WI38 (cell line): Measurements from ENCODE around the gene CPM.

Experiments
- H3K4me3 ChIP-seq: 2 replicates; pipeline ENCODE4 v1.5.1; 2011; ENCODE audit warnings: low read depth, mild to moderate bottlenecking, control low read depth, low read length
- CTCF ChIP-seq: IDR thresholded peaks from 2 replicates; pipeline ENCODE4 v1.5.1; 2012; ENCODE audit warnings: low read depth, mild to moderate bottlenecking, control low read depth, low read length

Gene CPM

DNA sequence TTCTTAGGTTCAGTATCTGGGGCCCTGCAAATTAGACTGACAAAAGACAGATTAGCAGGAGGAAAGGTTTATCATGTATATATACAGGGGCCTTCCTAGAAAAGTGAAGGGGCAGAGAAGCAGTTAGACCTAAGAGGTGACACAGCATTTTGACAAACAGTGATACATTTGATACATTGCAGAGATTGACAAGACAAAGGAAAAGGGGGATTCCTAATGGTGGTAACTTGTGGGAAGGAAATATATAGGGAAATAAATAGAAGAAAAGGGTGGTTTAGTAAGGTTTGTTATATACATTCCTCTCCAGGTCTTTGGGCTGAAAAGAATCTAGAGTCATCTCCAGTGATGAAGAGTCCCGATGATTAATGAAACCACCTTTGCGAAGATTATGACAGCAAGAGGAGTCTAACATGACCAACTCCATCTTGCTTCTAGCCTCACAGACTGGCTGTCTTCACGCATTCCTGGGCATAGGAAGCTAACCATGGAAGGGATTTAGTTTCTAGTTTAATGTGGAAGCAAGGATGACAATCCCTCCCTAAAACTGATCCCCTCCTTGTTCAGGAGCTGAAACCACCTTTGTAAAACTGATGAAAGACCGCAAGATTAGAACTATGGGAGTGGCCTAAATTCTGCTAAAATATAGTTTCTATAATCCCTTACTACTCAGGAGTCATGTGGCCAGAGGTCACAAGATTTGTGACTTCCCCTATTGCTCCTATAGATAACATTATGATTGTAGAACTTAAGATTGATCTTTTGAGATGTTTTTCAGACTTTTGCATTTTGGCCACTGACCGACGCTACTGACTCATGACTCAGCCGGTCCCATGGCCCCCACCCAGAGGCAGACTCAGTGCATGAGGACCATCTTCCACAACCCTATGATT is 31.1 kb upstream of the CPM start:
- TF ChIP-seq CTCF = no peak
- no peak overlapping the region for H3K4me3 ChIP-seq

- TF ChIP-seq CTCF = no peak
- H3K4me3 ChIP-seq = no peak overlapping the region
These were observed 30.2 kb upstream of the CPM start for GRCh38 chr12:68962877-68963855.

- no peak for TF ChIP-seq CTCF
- no peak overlapping the region for H3K4me3 ChIP-seq
These were observed 27.0 kb upstream of the CPM start for GRCh38 chr12:68959891-68960464.

- no peak for TF ChIP-seq CTCF
- no peak overlapping the region for H3K4me3 ChIP-seq
These were observed 26.3 kb upstream of the CPM start for GRCh38 chr12:68959143-68959858.

DNA sequence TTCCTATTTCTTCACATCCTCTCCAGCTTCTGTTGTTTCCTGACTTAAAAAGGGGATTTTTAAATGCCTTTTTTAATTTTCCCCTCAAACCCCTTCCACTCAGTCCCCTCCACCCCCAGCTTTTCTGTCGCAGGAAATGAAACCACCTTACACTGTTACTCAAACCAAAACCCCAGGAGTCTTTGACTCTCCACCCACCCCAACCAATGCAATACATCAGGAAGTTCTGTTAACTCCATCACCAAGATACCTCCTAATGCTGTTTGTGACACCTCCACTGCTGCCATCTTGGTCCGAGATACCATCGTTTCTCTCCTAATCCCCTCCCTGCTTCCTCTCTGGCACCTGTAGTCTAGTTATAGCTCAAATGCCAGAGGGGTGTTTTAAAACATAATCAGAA is 25.4 kb upstream of the CPM start:
- no peak for TF ChIP-seq CTCF
- no peak overlapping the region for H3K4me3 ChIP-seq

GRCh38 chr12:68957273-68957672 is 24.3 kb upstream of the CPM start:
- no peak for TF ChIP-seq CTCF
- no peak overlapping the region for H3K4me3 ChIP-seq
